Regular cardiac myocyte (primary cell): ENCODE data around the gene ZFR. TPM values are rescaled to one million over a fixed set of nuclear protein-coding genes. Genes with fewer than 3 reads are reported as not detected.

Experiments used
- total RNA-seq: library from RNA; depleted of rRNA; stranded (reverse); fragments of >200 nt; gene quantifications from 2 replicates; pipeline ENCODE4 v1.2.3, GENCODE V29; 2014

The ZFR gene
- total RNA-seq = 77.6 and 83.7 TPM in 2 replicates

DNA sequence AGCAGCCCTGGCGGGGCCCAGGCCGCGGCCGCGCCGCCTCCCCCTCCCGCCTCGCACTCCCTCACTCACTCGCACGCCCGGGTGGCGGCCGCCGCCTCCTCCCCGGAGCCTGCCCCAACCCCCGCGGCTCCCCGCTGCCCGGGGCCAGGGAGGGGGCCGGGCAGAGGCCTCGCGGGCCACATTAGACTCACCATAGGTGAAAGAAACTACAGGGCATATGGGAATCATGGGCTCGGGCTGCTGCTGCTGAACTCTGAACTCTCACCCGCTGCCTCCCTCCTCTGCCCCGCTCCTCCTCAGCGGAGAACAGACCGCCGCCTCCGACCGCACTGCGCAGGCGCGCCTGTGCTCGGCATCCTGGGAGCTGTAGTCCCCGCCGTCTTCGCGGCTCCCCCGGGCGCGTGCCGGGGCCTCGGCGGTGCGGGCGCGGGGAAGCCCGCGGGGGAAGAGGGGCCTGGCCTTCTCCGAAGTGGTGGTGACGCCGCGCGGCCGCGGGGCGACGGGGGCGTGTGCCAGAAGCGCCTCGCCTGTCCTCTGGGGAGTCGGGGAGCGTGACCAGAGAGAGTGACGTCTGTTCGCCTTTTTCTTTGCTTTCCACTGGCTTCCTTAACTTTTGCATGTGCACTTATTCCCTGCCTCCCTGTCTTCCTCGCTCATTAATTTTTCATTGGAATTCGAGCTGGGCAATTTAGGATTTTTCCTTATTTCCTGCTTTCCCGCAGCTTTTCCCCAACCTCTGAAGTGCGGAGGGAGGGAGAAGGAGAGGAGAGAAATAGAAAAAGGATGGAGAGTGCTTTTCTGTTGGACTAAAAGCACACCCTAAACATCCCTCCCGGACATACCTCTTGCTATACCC, at the start of gene ZFR:
TSS of gene ZFR (minus strand) at position 310 of the 856 bp plus-strand sequence. CDS start at position 228, 82 bp downstream.

DNA sequence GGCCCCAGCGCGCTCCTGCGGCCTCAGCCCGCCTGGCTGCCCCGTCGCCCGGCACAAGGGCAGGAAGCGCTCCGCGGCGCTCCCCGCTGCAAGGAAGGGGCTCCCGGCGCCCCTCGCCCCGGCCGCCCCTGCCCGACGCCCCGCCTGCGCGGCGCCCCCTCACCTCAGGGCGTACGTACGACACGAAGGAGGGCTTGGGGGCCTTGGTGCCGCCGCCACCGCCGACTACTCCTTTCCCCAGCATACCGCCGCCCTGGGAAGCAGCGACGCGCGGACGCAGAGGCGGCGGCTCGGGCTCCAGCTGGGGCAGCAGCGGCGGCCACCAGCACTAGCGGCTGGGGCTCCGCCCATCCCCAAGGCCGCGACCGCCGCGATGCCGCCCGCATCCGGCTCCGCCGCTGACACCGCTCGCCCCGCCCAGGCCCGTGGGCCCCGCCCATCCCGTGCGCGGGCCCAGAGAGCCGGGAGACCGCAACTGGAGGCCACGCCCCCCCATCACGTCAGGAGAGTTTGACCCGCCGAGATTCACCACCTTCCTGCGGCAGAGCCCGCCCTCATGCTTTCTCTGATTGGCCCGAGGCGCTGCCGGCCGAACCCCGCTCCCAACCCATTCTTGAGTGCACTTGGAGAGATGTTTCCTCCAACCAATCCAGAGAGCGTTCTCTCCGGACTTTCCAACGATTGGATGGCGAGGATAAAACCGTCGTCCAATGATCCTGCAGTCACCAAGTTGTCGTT, 131.8 kb downstream of the ZFR start, which contains the start of gene MTMR12:
TSS of gene MTMR12 (minus strand) at position 345 of the 738 bp plus-strand sequence. CDS start at position 244, 101 bp downstream.

Other genes starting within 250 kb of the ZFR start
- 16.7 and 23.1 TPM in 2 replicates for gene MTMR12, start 131.8 kb downstream of the ZFR start, total RNA-seq
- gene SUB1, start 140.8 kb upstream of the ZFR start, total RNA-seq = 122 and 257 TPM in 2 replicates